GM12873 (cell line): ENCODE data around the gene TNNT2.

Experiments used
- TF ChIP-seq, protein P1 (sequence below): IDR thresholded peaks from 2 replicates; pipeline ENCODE4 v1.5.1; 2012; ENCODE audit warnings: low read depth, mild to moderate bottlenecking, moderate library complexity, low read length, control low read depth; ENCODE audit not compliant: insufficient read depth; ENCODE audit errors: missing control alignments

The TNNT2 gene

DNA sequence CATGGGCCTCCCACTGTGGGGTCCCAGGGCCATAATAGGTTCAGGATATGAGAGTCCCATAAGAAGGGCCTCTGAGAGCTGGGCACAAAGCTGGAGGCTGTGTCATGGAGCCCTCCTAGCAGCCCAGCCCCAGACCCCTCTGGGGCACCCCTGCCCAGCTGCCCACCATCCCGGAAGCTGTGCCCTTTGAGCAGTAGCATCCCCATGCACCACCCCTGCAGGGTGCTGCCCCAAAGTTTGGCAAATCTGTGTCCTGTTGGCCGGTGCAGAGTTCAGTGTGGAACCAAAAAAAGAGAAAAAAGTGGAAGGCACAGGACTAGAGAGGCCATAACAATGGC is 17.6 kb downstream of the TNNT2 start:
- TF ChIP-seq, protein P1, sequence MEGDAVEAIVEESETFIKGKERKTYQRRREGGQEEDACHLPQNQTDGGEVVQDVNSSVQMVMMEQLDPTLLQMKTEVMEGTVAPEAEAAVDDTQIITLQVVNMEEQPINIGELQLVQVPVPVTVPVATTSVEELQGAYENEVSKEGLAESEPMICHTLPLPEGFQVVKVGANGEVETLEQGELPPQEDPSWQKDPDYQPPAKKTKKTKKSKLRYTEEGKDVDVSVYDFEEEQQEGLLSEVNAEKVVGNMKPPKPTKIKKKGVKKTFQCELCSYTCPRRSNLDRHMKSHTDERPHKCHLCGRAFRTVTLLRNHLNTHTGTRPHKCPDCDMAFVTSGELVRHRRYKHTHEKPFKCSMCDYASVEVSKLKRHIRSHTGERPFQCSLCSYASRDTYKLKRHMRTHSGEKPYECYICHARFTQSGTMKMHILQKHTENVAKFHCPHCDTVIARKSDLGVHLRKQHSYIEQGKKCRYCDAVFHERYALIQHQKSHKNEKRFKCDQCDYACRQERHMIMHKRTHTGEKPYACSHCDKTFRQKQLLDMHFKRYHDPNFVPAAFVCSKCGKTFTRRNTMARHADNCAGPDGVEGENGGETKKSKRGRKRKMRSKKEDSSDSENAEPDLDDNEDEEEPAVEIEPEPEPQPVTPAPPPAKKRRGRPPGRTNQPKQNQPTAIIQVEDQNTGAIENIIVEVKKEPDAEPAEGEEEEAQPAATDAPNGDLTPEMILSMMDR = no peak

DNA sequence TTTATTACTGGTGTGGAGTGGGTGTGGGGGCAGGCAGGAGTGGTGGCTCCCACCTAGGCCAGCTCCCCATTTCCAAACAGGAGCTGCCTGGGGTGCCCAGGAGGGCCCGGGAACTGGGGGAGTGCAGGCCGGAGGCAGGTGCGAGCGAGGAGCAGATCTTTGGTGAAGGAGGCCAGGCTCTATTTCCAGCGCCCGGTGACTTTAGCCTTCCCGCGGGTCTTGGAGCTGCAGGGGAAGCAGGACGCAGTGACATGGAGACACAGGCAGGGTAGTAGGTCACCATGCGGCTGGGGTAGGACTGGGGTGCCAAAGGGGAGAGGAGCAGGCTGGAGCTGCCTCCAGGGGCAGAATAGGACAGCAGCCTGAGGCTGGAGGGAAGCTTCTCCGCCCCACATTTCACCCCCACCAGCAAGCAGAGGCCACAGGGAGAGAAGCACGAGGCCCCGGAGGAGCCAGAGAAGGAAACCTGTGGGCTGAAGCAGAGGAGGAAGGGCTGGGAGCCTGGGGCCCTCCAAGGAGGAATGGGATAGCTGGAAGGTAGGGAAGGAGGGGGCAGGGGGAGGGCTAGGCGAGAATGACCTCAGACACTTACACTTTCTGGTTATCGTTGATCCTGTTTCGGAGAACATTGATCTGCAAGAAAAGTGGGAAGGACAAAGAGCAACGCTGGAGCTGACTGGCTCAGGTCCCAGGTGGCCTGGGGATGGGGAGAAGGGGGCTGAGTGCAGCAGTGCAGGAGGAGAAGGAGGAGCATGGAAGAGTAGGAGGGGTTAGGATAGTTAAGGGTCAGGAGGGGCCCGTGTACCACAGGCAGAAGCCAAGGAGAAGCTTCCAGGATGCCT is 18.2 kb downstream of the TNNT2 start:
- TF ChIP-seq, protein P1 = no peak

DNA sequence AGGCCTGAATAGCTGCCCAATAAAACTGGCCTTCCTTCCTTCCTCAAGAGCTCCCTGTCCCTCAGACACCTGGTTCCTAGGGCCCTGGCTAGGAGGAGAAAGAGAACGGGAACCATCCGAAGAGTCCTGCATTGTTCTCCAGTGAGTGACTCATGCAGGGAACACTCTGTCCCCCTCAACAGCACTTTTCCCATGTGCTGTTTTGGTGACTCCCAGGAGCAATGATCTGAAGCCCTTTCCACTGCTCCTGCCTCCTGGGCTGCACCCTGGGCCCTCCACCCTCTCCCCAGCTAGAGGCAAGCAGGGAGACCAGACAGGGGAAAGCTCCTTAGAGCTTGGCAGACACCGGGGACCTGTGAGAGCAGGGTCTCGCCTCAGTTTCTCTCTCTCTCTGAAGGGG is 18.9 kb downstream of the TNNT2 start:
- TF ChIP-seq, protein P1 = no peak

DNA sequence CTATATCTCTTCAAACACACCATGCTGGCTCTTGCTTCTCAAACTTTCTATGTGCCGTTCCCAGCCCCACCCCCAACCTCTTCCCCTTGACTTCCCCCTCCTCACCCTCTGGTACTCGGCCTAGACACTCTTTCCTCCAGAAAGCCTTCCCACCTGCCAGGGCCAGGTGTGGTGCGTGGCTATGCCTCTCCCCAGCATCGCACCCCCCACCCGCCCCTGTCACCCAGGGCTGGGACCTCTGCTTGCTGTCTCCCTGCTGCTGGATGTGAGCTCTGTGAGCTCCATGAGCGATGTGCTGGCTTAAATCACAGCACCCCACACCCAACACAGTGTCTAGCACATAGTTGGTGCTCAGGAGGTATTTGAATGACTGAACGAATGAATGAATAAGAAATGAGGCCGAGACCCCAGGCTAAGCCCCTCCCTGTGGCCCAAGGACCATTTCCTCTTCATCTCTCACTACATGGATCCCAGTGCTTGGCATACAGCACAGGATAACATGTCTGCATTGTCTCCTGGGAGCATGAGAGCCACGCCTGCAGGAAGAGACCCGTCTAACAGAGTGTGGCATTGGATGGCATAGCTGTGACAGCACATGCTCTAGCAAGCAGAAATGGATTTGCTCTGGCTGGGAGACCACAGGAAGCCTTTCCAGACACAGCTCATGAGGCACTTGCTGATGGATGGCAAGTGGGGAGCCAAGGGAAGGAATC is 19.7 kb downstream of the TNNT2 start:
- TF ChIP-seq, protein P1 = no peak

DNA sequence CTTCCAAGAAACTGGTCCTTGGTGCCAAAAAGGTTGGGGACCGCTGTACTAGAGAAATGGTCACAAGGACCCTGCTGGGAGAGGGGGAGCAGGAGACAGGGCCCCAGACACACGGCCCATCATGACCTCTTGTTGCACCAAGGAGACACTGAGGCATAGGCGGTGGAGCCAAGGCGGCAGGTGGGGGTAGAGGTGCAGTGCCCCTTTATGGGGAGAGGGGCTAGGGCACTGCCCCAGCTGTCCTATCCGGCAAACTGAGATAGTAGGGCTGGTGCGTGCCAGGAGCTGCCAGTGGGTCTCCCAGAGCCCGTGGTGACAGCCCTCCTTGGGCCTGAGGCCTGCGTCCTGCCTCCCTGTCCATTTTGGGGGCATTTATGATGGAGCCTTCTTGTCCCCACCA is 20.3 kb downstream of the TNNT2 start:
- TF ChIP-seq, protein P1 = no peak

DNA sequence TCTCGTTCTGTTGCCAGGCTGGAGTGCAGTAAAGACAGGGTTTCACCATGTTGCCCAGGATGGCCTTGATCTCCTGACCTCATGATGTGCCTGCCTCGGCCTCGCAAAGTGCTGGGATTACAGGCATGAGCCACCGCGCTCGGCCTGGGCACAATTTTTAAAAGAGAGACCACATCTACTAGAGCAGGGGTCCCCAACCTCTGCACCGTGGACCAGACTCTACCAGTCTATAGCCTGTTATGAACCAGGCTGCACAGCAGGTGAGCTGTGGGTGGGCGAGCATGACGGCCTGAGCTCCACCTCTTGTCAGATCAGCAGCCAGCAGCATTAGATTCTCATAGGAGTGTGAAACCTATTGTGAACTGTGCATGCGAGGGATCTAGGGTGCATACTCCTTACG is 20.8 kb downstream of the TNNT2 start:
- TF ChIP-seq, protein P1 = no peak

DNA sequence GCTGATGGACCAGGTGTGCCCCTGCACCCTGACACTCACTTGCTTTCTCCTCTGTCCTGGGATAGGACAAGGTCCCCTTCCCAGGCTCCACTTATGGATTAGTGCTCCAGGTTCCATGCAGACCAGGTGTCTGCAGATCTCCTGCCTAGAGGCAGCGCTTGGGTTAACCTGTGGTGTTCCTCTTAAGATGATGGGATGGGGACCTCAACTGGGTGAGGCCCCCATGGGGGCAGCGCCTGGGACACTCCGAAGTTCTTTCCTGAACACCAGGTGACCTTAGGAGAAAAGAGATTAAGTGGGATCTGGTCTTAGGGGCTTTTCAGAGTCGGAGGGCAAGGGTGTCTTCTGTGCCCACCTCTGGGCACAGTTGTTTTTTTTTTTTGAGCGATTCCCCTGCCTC is 21.2 kb downstream of the TNNT2 start:
- TF ChIP-seq, protein P1 = no peak
